GM10266 (cell line): ENCODE results near the gene VSIG2.

Experiments used
- DNase-seq: peaks from one replicate; pipeline ENCODE4 v3.0.0; 2012; ENCODE audit errors: extremely low spot score
- TF ChIP-seq, protein P1 (sequence below): IDR thresholded peaks from 2 replicates; pipeline ENCODE4 v1.5.1; 2012; ENCODE audit warnings: mild to moderate bottlenecking, low read depth; ENCODE audit not compliant: control insufficient read depth, insufficient read depth; ENCODE audit errors: missing control alignments

VSIG2 gene

GRCh38 chr11:124751741-124752470 is at the start of gene VSIG2:
Gene VSIG2, minus strand, starts transcription at chr11:124752255. Its CDS starts 118 bp downstream, at chr11:124752137.
- no peak for DNase-seq
- TF ChIP-seq, protein P1, sequence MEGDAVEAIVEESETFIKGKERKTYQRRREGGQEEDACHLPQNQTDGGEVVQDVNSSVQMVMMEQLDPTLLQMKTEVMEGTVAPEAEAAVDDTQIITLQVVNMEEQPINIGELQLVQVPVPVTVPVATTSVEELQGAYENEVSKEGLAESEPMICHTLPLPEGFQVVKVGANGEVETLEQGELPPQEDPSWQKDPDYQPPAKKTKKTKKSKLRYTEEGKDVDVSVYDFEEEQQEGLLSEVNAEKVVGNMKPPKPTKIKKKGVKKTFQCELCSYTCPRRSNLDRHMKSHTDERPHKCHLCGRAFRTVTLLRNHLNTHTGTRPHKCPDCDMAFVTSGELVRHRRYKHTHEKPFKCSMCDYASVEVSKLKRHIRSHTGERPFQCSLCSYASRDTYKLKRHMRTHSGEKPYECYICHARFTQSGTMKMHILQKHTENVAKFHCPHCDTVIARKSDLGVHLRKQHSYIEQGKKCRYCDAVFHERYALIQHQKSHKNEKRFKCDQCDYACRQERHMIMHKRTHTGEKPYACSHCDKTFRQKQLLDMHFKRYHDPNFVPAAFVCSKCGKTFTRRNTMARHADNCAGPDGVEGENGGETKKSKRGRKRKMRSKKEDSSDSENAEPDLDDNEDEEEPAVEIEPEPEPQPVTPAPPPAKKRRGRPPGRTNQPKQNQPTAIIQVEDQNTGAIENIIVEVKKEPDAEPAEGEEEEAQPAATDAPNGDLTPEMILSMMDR = no peak

DNA sequence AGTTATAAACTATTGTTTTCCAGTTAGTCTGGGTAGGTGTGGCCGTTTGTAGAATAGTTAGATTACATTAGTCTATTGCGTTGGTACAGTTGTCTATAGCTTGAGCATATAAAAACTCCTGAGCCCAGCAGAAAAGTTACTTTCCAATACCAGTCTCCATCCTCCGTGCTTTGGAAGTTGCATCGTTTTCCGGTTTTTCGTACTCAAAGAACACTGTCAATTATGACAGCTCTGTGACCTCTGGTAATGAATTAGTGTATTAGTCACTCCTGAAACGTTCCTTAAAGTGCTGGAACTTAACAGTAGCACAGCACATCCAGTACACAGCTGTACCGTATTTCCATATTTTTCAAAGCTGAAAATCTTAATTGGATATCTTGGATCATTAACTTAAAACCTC is 49.0 kb upstream of the VSIG2 start:
- DNase-seq = no peak
- TF ChIP-seq, protein P1 = no peak

GRCh38 chr11:124800226-124800929 is 48.3 kb upstream of the VSIG2 start, which contains the start of gene MSANTD2:
Gene MSANTD2, minus strand, starts transcription at chr11:124800406. Its CDS starts 26 bp downstream, at chr11:124800380.
- DNase-seq = peak; percentile 90
- TF ChIP-seq, protein P1 = no peak

DNA sequence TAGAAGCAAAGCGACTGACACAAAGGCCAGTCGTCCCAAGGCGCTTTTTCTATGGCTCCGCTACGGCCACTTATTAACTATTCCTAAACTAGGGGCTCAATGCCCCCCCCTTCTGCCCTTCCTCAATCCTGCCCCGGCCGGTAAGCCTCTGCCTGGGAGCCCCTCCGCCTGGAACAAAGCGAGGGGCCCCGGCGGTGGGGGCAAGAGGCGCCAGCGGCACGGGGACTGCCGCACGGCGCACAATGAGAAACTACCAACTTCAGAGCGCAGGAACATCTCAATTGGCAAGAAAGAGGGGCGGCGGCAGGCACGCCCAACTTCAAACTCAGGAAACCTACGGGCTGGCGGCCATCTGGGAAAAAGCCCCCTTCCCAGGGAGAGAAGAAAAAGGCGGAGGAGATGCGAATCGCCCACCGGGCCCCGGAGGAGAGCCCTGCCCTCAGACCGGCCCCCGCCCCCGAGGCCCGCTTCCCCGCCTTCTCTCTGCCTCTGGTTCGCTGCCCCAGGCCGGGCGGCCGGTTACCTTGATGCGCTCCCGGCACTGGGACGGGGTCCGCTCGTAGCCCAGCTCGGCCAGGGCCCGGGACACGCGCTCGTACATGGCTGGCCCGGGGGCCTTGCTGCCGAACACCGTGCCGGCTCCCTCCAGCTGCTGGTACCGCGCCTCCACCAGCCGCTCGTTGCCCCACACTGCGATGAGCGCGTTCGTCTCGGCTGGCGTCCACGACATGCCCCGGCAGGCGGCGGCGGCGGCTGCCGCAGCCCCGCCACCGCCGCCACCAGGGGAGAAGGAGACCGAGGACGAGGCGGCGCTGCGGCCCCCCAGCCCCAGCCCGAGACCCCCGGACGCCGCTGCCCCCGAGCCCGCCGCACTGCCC is 47.5 kb upstream of the VSIG2 start:
- peak; percentile 70 for DNase-seq
- TF ChIP-seq, protein P1 = peak; percentile 8

DNA sequence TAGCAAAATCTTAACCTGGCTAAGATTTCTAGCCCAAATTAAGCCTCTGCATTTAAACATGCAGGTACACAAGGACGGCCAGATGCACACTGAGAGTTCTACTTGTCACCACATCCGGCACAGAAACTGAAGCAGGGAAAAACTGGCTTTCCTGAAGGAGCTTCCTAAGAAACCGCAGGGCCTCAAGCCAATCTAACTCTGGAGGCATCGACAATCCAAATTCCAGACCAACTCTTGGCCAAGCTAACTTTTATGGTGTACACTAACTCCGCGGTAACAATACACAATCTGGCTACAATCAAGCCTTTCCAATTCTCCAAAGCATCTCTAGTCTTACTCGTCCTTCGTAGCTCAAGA is 46.9 kb upstream of the VSIG2 start:
- DNase-seq = peak; percentile 33

GRCh38 chr11:124796312-124796711 is 44.3 kb upstream of the VSIG2 start:
- no peak for DNase-seq

More for the DNA sequence above, 46.9 kb upstream of the VSIG2 start:
- TF ChIP-seq, protein P1 = no peak

More at GRCh38 chr11:124796312-124796711, 44.3 kb upstream of the VSIG2 start:
- TF ChIP-seq, protein P1 = no peak
